K562 (cell line): ENCODE measurements around the gene RARG. TPM values are rescaled to one million over a fixed set of nuclear protein-coding genes. Genes with fewer than 3 reads are reported as not detected.

Source experiments
- CREM ChIP-seq: IDR thresholded peaks from 2 replicates; pipeline ENCODE4 v1.6.1; 2014; ENCODE audit warnings: antibody characterized with exemption, low read depth
- CXXC5 ChIP-seq: fragments of 250-450 bp; sonication (Bioruptor Pico); IDR thresholded peaks from 2 replicates; pipeline ENCODE4 v1.8.0; 2022; ENCODE audit warnings: inconsistent platforms, mild to moderate bottlenecking, moderate library complexity
- ETV5 ChIP-seq: sonication (generic); formaldehyde crosslinking; IDR thresholded peaks from 2 replicates; pipeline ENCODE4 v1.4.0; 2020; ENCODE audit warnings: low read depth, mild to moderate bottlenecking, missing genetic modification reagents
- HLTF ChIP-seq: fragments of 450-650 bp; IDR thresholded peaks from 2 replicates; pipeline ENCODE4 v1.6.1; 2016
- JUND ChIP-seq, 2 experiments: IDR thresholded peaks; 2 replicates in 1 of 2; 3 replicates in 1 of 2; pipeline ENCODE4 v1.6.1; 2011; ENCODE audit warnings: borderline replicate concordance in 2 of 2, low read depth in 2 of 2, low read length in 2 of 2, improper control_type of control experiment in 1 of 2, missing biosample characterization in 1 of 2, missing genetic modification characterization in 1 of 2, missing genetic modification reagents in 1 of 2
- MAZ ChIP-seq, 2 experiments: fragments of 450-650 bp in 1 of 2; sonication (generic) in 1 of 2; formaldehyde crosslinking; IDR thresholded peaks in 1 of 2; conservative IDR thresholded peaks in 1 of 2; 2 replicates each; pipeline versions ENCODE4 v1.4.0 to v1.5.0; 2020; ENCODE audit warnings: mild to moderate bottlenecking in 1 of 2, missing genetic modification reagents in 1 of 2
- MTA3 ChIP-seq: fragments of 450-650 bp; formaldehyde crosslinking; IDR thresholded peaks from 2 replicates; pipeline ENCODE4 v1.6.1; 2017; ENCODE audit warnings: mild to moderate bottlenecking, borderline replicate concordance
- RCOR1 ChIP-seq, 2 experiments: IDR thresholded peaks; 2 replicates each; pipeline ENCODE4 v1.6.1; 2012; ENCODE audit warnings: low read depth in 2 of 2, low read length in 2 of 2, borderline replicate concordance in 1 of 2, improper control_type of control experiment in 1 of 2
- REST ChIP-seq, 2 experiments: fragments of 450-650 bp; formaldehyde crosslinking in 1 of 2; IDR thresholded peaks; 2 replicates each; pipeline versions ENCODE4 v1.4.0 to v1.6.1; 2014 to 2020; ENCODE audit warnings: mild to moderate bottlenecking in 2 of 2, borderline replicate concordance in 1 of 2, low read depth in 1 of 2
- SIN3A ChIP-seq, 2 experiments: fragments of 150-350 bp in 1 of 2; IDR thresholded peaks; 2 replicates each; pipeline ENCODE4 v1.6.1; 2011 to 2016; ENCODE audit warnings: borderline replicate concordance in 2 of 2, low read depth in 2 of 2, low read length in 2 of 2, mild to moderate bottlenecking in 2 of 2, moderate library complexity in 2 of 2; ENCODE audit not compliant: control insufficient read depth in 1 of 2
- TOE1 ChIP-seq, 2 experiments: fragments of 450-650 bp in 1 of 2; sonication (generic) in 1 of 2; formaldehyde crosslinking in 1 of 2; IDR thresholded peaks; 2 replicates each; pipeline versions ENCODE4 v1.7.1 to v1.8.0; 2016 to 2022; ENCODE audit warnings: borderline replicate concordance in 2 of 2, mild to moderate bottlenecking in 2 of 2, antibody characterized with exemption in 1 of 2, inconsistent platforms in 1 of 2, low read depth in 1 of 2, missing genetic modification reagents in 1 of 2, moderate library complexity in 1 of 2
- YY1 ChIP-seq, 3 experiments: IDR thresholded peaks; 2 replicates each; pipeline ENCODE4 v1.6.1; 2011; ENCODE audit warnings: low read length in 2 of 3, mild to moderate bottlenecking in 2 of 3, moderate library complexity in 2 of 3, borderline replicate concordance in 1 of 3, control low read depth in 1 of 3, low read depth in 1 of 3; ENCODE audit not compliant: insufficient read depth in 3 of 3, insufficient replicate concordance in 2 of 3, control insufficient read depth in 1 of 3, insufficient read length in 1 of 3; ENCODE audit errors: extremely low read depth in 1 of 3
- ZBTB17 ChIP-seq: fragments of 450-650 bp; formaldehyde crosslinking; IDR thresholded peaks from 2 replicates; pipeline ENCODE4 v1.4.0; 2020; ENCODE audit warnings: mild to moderate bottlenecking
- ZKSCAN8 ChIP-seq: fragments of 200-800 bp; sonication (Bioruptor generic); IDR thresholded peaks from 2 replicates; pipeline ENCODE4 v1.6.1; 2016; ENCODE audit warnings: missing genetic modification characterization, missing compliant biosample characterization
- polyA plus RNA-seq, 8 experiments: library from polyadenylated mRNA; depleted of rRNA in 4 of 8; stranded (reverse) in 5 of 8; unstranded in 3 of 8; fragments of >200 nt; fragmentation: Nextera tagmentation in 2 of 8; fragmentation: Illumina TruSeq in 1 of 8; extraction: Ambion mirVana in 2 of 8; extraction: Trizol in 1 of 8; gene quantifications; 2 replicates each; pipeline versions ENCODE4 v1.2.1 to v1.2.3, GENCODE V29; 2011 to 2014; ENCODE audit warnings: inconsistent platforms in 1 of 8, missing spikeins in 1 of 8
- total RNA-seq, 7 experiments: library from RNA; depleted of rRNA in 6 of 7; stranded (reverse); fragments of >200 nt in 6 of 7; fragmentation: Illumina TruSeq in 2 of 7; extraction: Trizol in 2 of 7; gene quantifications; 2 replicates each; pipeline versions ENCODE4 v1.2.1 to v1.2.3, GENCODE V29; 2011 to 2021; ENCODE audit warnings: low replicate concordance in 1 of 7
- TF ChIP-seq, protein P1 (sequence below): fragments of 450-650 bp; formaldehyde crosslinking; IDR thresholded peaks from 2 replicates; pipeline ENCODE4 v1.4.0; 2020; ENCODE audit warnings: mild to moderate bottlenecking, moderate library complexity

RARG gene
- total and polyA plus RNA-seq, 9 of the 15 experiments (the other 6 are each of a cell fraction or from before 2014, with no cell fraction given), result 0.18 to 7.6 (median 3.8) TPM

DNA sequence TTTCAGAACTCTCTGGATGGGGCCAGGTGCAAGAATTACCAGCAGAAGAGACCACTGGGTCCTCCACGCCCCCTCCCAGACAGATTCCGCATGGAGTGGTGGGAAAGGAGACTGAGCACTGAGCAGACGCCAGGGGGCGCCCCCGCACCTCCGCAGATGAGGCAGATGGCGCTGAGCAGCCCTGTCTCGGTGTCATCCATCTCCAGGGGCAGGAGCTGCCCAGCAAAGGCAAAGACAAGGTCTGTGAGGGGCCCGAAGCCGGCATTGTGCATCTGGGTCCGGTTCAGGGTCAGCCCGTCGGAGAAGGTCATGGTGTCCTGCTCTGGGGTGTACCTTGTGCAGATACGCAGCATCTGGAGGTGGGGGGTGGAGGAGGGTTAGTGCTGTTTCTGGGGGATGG is 18.7 kb downstream of the RARG start (continued):
- TF ChIP-seq SIN3A (IDR thresholded peaks at IDR 0.05; ENCODE audit: borderline replicate concordance in 2 of 2, control insufficient read depth in 1 of 2, low read depth in 2 of 2, low read length in 2 of 2), result 0 out of 4 replicates have a peak, but pooled peaks of 1 of the 2 experiments have one; percentile 27
- 0 out of 2 replicates have a peak, but pooled peaks have one; percentile 54 for TF ChIP-seq HLTF
- TF ChIP-seq, protein P1, sequence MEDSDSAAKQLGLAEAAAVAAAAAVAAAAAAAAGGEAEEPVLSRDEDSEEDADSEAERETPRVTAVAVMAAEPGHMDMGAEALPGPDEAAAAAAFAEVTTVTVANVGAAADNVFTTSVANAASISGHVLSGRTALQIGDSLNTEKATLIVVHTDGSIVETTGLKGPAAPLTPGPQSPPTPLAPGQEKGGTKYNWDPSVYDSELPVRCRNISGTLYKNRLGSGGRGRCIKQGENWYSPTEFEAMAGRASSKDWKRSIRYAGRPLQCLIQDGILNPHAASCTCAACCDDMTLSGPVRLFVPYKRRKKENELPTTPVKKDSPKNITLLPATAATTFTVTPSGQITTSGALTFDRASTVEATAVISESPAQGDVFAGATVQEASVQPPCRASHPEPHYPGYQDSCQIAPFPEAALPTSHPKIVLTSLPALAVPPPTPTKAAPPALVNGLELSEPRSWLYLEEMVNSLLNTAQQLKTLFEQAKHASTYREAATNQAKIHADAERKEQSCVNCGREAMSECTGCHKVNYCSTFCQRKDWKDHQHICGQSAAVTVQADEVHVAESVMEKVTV (CRISPR knock-in tag), result peak; percentile 97
- peak in 1 of 2 experiments; percentile 26; a peak in 1 of 4 replicates for TF ChIP-seq RCOR1 (IDR thresholded peaks at IDR 0.05; ENCODE audit: borderline replicate concordance in 1 of 2, low read depth in 2 of 2, low read length in 2 of 2)
- no peak for TF ChIP-seq ZKSCAN8 (CRISPR knock-in tag)
- TF ChIP-seq CXXC5 (CRISPR knock-in tag), result peak; percentile 41; the same call in 1 of the 2 replicates
- peak; percentile 27; the same call in 1 of the 2 replicates for TF ChIP-seq CREM
- TF ChIP-seq YY1 (IDR thresholded peaks at IDR 0.05; ENCODE audit: borderline replicate concordance in 1 of 3, control insufficient read depth in 1 of 3, extremely low read depth in 1 of 3, insufficient read depth in 3 of 3, insufficient read length in 1 of 3, insufficient replicate concordance in 2 of 3, low read depth in 1 of 3, low read length in 2 of 3), result peak in 2 of 3 experiments; percentile 63 to 71
- TF ChIP-seq MAZ (CRISPR knock-in tag; conservative IDR thresholded peaks at IDR 0.05 in 1 of 2, IDR thresholded peaks at IDR 0.05 in 1 of 2), result peak; percentile 60 to 67; a peak in 3 of 4 replicates
- peak; percentile 28; the same call in 1 of the 2 replicates for TF ChIP-seq MTA3
- TF ChIP-seq REST (IDR thresholded peaks at IDR 0.05; ENCODE audit: borderline replicate concordance), result peak; percentile 96
- TF ChIP-seq REST (CRISPR knock-in tag; IDR thresholded peaks at IDR 0.05; ENCODE audit: low read depth), result no peak
- TF ChIP-seq ZBTB17, result peak; percentile 49; the same call in 1 of the 2 replicates
- peak; percentile 25; the same call in 1 of the 2 replicates for TF ChIP-seq JUND (IDR thresholded peaks at IDR 0.05; ENCODE audit: borderline replicate concordance, low read depth, low read length)
- TF ChIP-seq JUND (tag; IDR thresholded peaks at IDR 0.05; ENCODE audit: borderline replicate concordance, low read depth, low read length), result no peak; the same call in 2 of the 3 replicates
- TF ChIP-seq TOE1 (IDR thresholded peaks at IDR 0.05; ENCODE audit: borderline replicate concordance), result 0 out of 2 replicates have a peak, but pooled peaks have one; percentile 58
- no peak for TF ChIP-seq TOE1 (CRISPR knock-in tag; IDR thresholded peaks at IDR 0.05; ENCODE audit: borderline replicate concordance, low read depth)
- peak; percentile 26; the same call in 1 of the 2 replicates for TF ChIP-seq ETV5
